Measurements from ENCODE around the gene TMEM184A.

DNA sequence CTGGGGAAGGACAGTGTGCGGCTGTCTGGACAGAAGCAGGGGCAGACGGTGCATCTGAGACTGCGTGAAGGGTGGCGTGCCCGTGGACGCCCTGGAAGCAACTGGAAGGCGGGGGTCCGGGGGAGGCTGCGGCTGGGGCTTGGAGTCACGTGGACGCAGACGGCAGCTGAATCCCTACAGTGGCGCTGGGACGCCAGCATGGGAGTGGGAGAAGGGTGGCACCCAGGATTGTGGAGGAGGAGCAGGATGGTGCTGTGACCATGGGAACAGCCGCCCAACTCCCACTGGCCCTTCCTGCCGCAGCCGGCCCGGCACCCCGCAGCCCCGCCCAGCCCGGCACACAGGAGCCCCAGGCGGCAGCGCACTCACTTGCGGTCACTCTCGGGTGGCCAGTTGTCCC lies 61.6 kb downstream of the TMEM184A start:
- TF ChIP-seq, protein P1, sequence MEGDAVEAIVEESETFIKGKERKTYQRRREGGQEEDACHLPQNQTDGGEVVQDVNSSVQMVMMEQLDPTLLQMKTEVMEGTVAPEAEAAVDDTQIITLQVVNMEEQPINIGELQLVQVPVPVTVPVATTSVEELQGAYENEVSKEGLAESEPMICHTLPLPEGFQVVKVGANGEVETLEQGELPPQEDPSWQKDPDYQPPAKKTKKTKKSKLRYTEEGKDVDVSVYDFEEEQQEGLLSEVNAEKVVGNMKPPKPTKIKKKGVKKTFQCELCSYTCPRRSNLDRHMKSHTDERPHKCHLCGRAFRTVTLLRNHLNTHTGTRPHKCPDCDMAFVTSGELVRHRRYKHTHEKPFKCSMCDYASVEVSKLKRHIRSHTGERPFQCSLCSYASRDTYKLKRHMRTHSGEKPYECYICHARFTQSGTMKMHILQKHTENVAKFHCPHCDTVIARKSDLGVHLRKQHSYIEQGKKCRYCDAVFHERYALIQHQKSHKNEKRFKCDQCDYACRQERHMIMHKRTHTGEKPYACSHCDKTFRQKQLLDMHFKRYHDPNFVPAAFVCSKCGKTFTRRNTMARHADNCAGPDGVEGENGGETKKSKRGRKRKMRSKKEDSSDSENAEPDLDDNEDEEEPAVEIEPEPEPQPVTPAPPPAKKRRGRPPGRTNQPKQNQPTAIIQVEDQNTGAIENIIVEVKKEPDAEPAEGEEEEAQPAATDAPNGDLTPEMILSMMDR (IDR thresholded peaks at IDR 0.05; ENCODE audit: poor library complexity) = no peak
- no peak for TF ChIP-seq EZH2phosphoT487 (IDR thresholded peaks at IDR 0.05; ENCODE audit: low read depth, severe bottlenecking, unreplicated experiment)

All from hepatocyte (in vitro differentiated cells).